GM12878 (cell line): ENCODE results near the gene ARL2.

Source experiments
- CTCF ChIP-seq, 3 experiments: IDR thresholded peaks in 2 of 3; conservative IDR thresholded peaks in 1 of 3; 2 replicates each; pipeline ENCODE4 v1.5.1; 2011; ENCODE audit warnings: low read depth in 3 of 3, low read length in 3 of 3, mild to moderate bottlenecking in 3 of 3, control low read depth in 2 of 3, moderate library complexity in 2 of 3, inconsistent platforms in 1 of 3, mixed read lengths in 1 of 3; ENCODE audit not compliant: control insufficient read depth in 2 of 3, insufficient read depth in 1 of 3; ENCODE audit errors: extremely low read depth in 1 of 3
- SIN3A ChIP-seq: IDR thresholded peaks from 2 replicates; pipeline ENCODE4 v1.6.1; 2012; ENCODE audit warnings: low read depth, low read length, improper control_type of control experiment
- TAF1 ChIP-seq: IDR thresholded peaks from 2 replicates; pipeline ENCODE4 v1.6.1; 2011; ENCODE audit warnings: mild to moderate bottlenecking, low read depth, low read length, borderline replicate concordance

GRCh38 chr11:64970731-64971151 is 43.2 kb upstream of the ARL2 start:
- TF ChIP-seq CTCF (IDR thresholded peaks at IDR 0.05 in 2 of 3, conservative IDR thresholded peaks at IDR 0.05 in 1 of 3; ENCODE audit: control insufficient read depth in 2 of 3, extremely low read depth in 1 of 3, insufficient read depth in 1 of 3, low read depth in 3 of 3, low read length in 3 of 3) (no peak), SIN3A (no peak), TAF1 (no peak)
